ENCODE results near the gene TK2.
A peak's percentile ranks its signal among the peaks of the same experiment; 100 is the strongest.
"Not testable (repeated sequence)": the region's sequence is repeated elsewhere in the genome, so short reads cannot be mapped to it uniquely, and the experiment has no call there.

TK2 gene

GRCh38 chr16:66549284-66550131 lies at the start of gene TK2:
TK2 (minus strand) TSS chr16:66550122; CDS start chr16:66550061, 61 bp downstream.
- peak; percentile 54 for DNase-seq

- DNase-seq = no peak
Measured at GRCh38 chr16:66598111-66598510, 48.2 kb upstream of the TK2 start.

- DNase-seq = no peak
Measured at GRCh38 chr16:66596986-66597848, 47.3 kb upstream of the TK2 start.

GRCh38 chr16:66596559-66596958 lies 46.6 kb upstream of the TK2 start:
- DNase-seq = not testable (repeated sequence)

GRCh38 chr16:66594739-66595138 lies 44.8 kb upstream of the TK2 start:
- DNase-seq = no peak

- no peak for DNase-seq
Measured at GRCh38 chr16:66592814-66593213, 42.9 kb upstream of the TK2 start.

GRCh38 chr16:66592241-66592640 lies 42.3 kb upstream of the TK2 start:
- no peak for DNase-seq

GRCh38 chr16:66591018-66591417 lies 41.1 kb upstream of the TK2 start:
- DNase-seq = no peak

GRCh38 chr16:66590322-66590721 lies 40.4 kb upstream of the TK2 start:
- no peak for DNase-seq

GRCh38 chr16:66588981-66589713 lies 39.2 kb upstream of the TK2 start:
- DNase-seq = no peak

GRCh38 chr16:66587881-66588600 lies 38.1 kb upstream of the TK2 start:
- DNase-seq = no peak

- DNase-seq = no peak
Measured at GRCh38 chr16:66585481-66586239, 35.7 kb upstream of the TK2 start.

GRCh38 chr16:66581246-66581952 lies 31.5 kb upstream of the TK2 start:
- no peak for DNase-seq

GRCh38 chr16:66580605-66581209 lies 30.8 kb upstream of the TK2 start:
- no peak for DNase-seq

- DNase-seq = no peak
Measured at GRCh38 chr16:66578651-66579531, 29.0 kb upstream of the TK2 start, which contains the start of gene CMTM2. CMTM2 (plus strand) TSS chr16:66579463; CDS start chr16:66579608, 145 bp downstream.

- no peak for DNase-seq
Measured at GRCh38 chr16:66576296-66576695, 26.4 kb upstream of the TK2 start.

GRCh38 chr16:66575060-66575459 lies 25.1 kb upstream of the TK2 start:
- DNase-seq = no peak

GRCh38 chr16:66574531-66574930 lies 24.6 kb upstream of the TK2 start:
- DNase-seq = no peak

GRCh38 chr16:66574081-66574480 lies 24.2 kb upstream of the TK2 start:
- no peak for DNase-seq

Data from GOT3 (cell line).